ENCODE measurements around the gene PRDX1. TPM values are rescaled to one million over a fixed set of nuclear protein-coding genes. Genes with fewer than 3 reads are reported as not detected.
A peak's percentile ranks its signal among the peaks of the same experiment; 100 is the strongest.

The PRDX1 gene
- total and polyA plus RNA-seq, 2 of the 13 experiments (the other 11 are each of a cell fraction or from before 2014, with no cell fraction given): 761 to 1,898 TPM

GRCh38 chr1:45490626-45491486, 30.8 kb downstream of the PRDX1 start, which contains the start of gene TESK2 (continued):
- TF ChIP-seq ZFP36L2 (CRISPR knock-in tag; IDR thresholded peaks at IDR 0.05) (no peak), TARDBP (CRISPR knock-in tag; IDR thresholded peaks at IDR 0.05) (peak; percentile 70), HMGA1 (CRISPR knock-in tag; conservative IDR thresholded peaks at IDR 0.05) (no peak), RERE (CRISPR knock-in tag; IDR thresholded peaks at IDR 0.05; ENCODE audit: low read depth) (0 out of 2 replicates have a peak, but pooled peaks have one; percentile 27), NR1H2 (CRISPR knock-in tag; IDR thresholded peaks at IDR 0.05; ENCODE audit: borderline replicate concordance, low read depth) (no peak), ZNF737 (CRISPR knock-in tag; IDR thresholded peaks at IDR 0.05; ENCODE audit: borderline replicate concordance) (no peak), FOSL1 (CRISPR knock-in tag; IDR thresholded peaks at IDR 0.05; ENCODE audit: borderline replicate concordance) (no peak), ZNF367 (CRISPR knock-in tag; IDR thresholded peaks at IDR 0.05; ENCODE audit: borderline replicate concordance) (no peak), RFXAP (CRISPR knock-in tag; IDR thresholded peaks at IDR 0.05; ENCODE audit: borderline replicate concordance) (peak; percentile 87), SRSF9 (IDR thresholded peaks at IDR 0.05; ENCODE audit: borderline replicate concordance, insufficient read depth, low read depth, low read length, poor library complexity, severe bottlenecking) (no peak), ZNF883 (CRISPR knock-in tag; IDR thresholded peaks at IDR 0.05; ENCODE audit: not compliant biosample characterization) (no peak), ZSCAN25 (CRISPR knock-in tag; IDR thresholded peaks at IDR 0.05) (no peak), HHEX (CRISPR knock-in tag; IDR thresholded peaks at IDR 0.05) (no peak), ZNF543 (CRISPR knock-in tag; IDR thresholded peaks at IDR 0.05) (no peak; the same call in 1 of the 2 replicates), ZBTB34 (CRISPR knock-in tag; IDR thresholded peaks at IDR 0.05) (no peak; the same call in 1 of the 2 replicates), ARNTL (CRISPR knock-in tag; IDR thresholded peaks at IDR 0.05) (no peak), ATF5 (CRISPR knock-in tag; IDR thresholded peaks at IDR 0.05; ENCODE audit: low read depth) (no peak), POGK (CRISPR knock-in tag; conservative IDR thresholded peaks at IDR 0.05) (no peak), NCOA1 (CRISPR knock-in tag; IDR thresholded peaks at IDR 0.05) (0 out of 2 replicates have a peak, but pooled peaks have one; percentile 37), ZNF484 (CRISPR knock-in tag; IDR thresholded peaks at IDR 0.05; ENCODE audit: borderline replicate concordance, low read depth) (no peak)

Data from HepG2 (cell line).